DND-41 (cell line): ENCODE data around the gene SREBF2.
"Not testable (repeated sequence)": the region's sequence is repeated elsewhere in the genome, so short reads cannot be mapped to it uniquely, and the experiment has no call there.

ENCODE experiments used
- ATAC-seq: fragments of 200-7000 bp; cut with Tn5 transposase; 3 replicates; pipeline ENCODE4 v1.9.1; 2021; ENCODE audit warnings: low read depth; ENCODE audit not compliant: insufficient read depth
- DNase-seq: peaks from one replicate; pipeline ENCODE4 v3.0.0-alpha.2; 2020
- H2AFZ ChIP-seq: 2 replicates; pipeline ENCODE4 v1.6.0; 2012; ENCODE audit warnings: low read depth, low read length
- H3K27ac ChIP-seq: 2 replicates; pipeline ENCODE4 v1.5.1; 2012; ENCODE audit warnings: low read length, inconsistent platforms
- H3K27me3 ChIP-seq: fragments of 200-600 bp; sonication (generic); 2 replicates; pipeline ENCODE4 v1.6.0; 2012; ENCODE audit warnings: low read length, mild to moderate bottlenecking, inconsistent platforms; ENCODE audit not compliant: insufficient read depth, poor library complexity
- H3K36me3 ChIP-seq: 2 replicates; pipeline ENCODE4 v1.5.1; 2012; ENCODE audit warnings: low read length, inconsistent platforms; ENCODE audit not compliant: insufficient read depth
- H3K4me1 ChIP-seq: 2 replicates; pipeline ENCODE4 v1.5.1; 2012; ENCODE audit warnings: mild to moderate bottlenecking, low read length; ENCODE audit not compliant: insufficient read depth
- H3K4me2 ChIP-seq: 2 replicates; pipeline ENCODE4 v1.6.0; 2012; ENCODE audit warnings: mild to moderate bottlenecking, moderate library complexity, low read length, inconsistent platforms; ENCODE audit not compliant: insufficient read depth
- H3K4me3 ChIP-seq, 2 experiments: fragments of 200-600 bp in 1 of 2; shearing (Covaris generic) in 1 of 2; 2 replicates each; pipeline ENCODE4 v1.5.1; 2012 to 2016; ENCODE audit warnings: inconsistent platforms in 2 of 2, low read length in 2 of 2, mild to moderate bottlenecking in 2 of 2, low read depth in 1 of 2, moderate library complexity in 1 of 2
- H3K79me2 ChIP-seq: 2 replicates; pipeline ENCODE4 v1.6.0; 2012; ENCODE audit warnings: low read length, inconsistent platforms; ENCODE audit not compliant: insufficient read depth
- H3K9ac ChIP-seq: 2 replicates; pipeline ENCODE4 v1.6.0; 2012; ENCODE audit warnings: low read depth, mild to moderate bottlenecking, inconsistent platforms, low read length, moderate library complexity
- H3K9me3 ChIP-seq: 2 replicates; pipeline ENCODE4 v1.5.1; 2012; ENCODE audit warnings: low read length, moderate library complexity, mild to moderate bottlenecking, inconsistent platforms; ENCODE audit not compliant: insufficient read depth, severe bottlenecking
- H4K20me1 ChIP-seq: 2 replicates; pipeline ENCODE4 v1.6.0; 2012; ENCODE audit warnings: low read length; ENCODE audit not compliant: insufficient read depth
- EZH2 ChIP-seq: IDR thresholded peaks from 3 replicates; pipeline ENCODE4 v1.6.1; 2012; ENCODE audit warnings: borderline replicate concordance, low read depth, mild to moderate bottlenecking, moderate library complexity, low read length, inconsistent platforms; ENCODE audit not compliant: severe bottlenecking
- TF ChIP-seq, protein P1 (sequence below): IDR thresholded peaks from 2 replicates; pipeline ENCODE4 v1.5.1; 2012; ENCODE audit warnings: borderline replicate concordance, low read length, moderate library complexity, mild to moderate bottlenecking; ENCODE audit not compliant: poor library complexity, severe bottlenecking; ENCODE audit errors: extremely low read depth

The SREBF2 gene

DNA sequence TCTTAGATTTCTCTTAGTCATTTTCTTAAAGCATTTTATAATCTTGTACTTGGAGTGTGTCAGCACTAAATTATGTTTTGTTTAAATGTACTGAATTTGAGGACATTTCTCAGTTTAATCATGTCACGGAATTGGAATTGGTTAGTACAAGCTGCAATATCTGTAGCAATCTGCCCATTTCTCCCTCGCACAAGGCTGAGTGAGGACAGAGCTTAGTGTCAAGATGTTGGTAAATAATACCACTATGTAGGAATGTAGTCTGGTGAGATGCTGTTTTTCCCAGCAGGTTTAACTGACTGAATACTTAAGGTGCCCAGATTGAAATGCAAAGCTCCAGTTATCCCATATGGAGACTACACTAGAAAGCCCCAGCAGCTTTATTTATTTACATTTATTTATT lies 30.6 kb downstream of the SREBF2 start:
- Histone ChIP-seq H3K36me3 (peaks cover 60% of the 10 kb centered on the region), H3K4me2 (no peak overlapping the region), H3K27me3 (no peaks in the 10 kb centered on the region), H3K27ac (no peak overlapping the region), H3K9me3 (no peaks in the 10 kb centered on the region), H2AFZ (no peak overlapping the region), H3K79me2 (peaks cover 95% of the 10 kb centered on the region), H4K20me1 (peaks cover 81% of the 10 kb centered on the region), H3K4me3 (no peak overlapping the region), H3K4me1 (no peaks in the 10 kb centered on the region), H3K9ac (no peak overlapping the region)
- DNase-seq: no peak
- TF ChIP-seq, protein P1, sequence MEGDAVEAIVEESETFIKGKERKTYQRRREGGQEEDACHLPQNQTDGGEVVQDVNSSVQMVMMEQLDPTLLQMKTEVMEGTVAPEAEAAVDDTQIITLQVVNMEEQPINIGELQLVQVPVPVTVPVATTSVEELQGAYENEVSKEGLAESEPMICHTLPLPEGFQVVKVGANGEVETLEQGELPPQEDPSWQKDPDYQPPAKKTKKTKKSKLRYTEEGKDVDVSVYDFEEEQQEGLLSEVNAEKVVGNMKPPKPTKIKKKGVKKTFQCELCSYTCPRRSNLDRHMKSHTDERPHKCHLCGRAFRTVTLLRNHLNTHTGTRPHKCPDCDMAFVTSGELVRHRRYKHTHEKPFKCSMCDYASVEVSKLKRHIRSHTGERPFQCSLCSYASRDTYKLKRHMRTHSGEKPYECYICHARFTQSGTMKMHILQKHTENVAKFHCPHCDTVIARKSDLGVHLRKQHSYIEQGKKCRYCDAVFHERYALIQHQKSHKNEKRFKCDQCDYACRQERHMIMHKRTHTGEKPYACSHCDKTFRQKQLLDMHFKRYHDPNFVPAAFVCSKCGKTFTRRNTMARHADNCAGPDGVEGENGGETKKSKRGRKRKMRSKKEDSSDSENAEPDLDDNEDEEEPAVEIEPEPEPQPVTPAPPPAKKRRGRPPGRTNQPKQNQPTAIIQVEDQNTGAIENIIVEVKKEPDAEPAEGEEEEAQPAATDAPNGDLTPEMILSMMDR: no peak
- no peak for TF ChIP-seq EZH2
- no peak for ATAC-seq

DNA sequence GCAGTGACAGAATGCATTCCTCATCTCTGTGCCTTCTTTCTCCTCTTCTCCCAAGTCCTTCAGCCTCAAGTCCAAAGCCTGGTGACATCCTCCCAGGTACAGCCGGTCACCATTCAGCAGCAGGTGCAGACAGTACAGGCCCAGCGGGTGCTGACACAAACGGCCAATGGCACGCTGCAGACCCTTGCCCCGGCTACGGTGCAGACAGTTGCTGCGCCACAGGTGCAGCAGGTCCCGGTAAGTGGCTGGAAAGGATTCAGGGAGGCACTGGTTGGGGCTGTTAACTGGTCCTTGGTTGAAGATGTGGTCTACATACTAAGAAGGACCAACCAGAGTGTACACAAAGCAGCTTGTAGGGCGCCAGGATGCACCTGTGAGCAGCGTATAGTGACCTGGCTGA lies 35.7 kb downstream of the SREBF2 start:
- Histone ChIP-seq H3K36me3 (peaks cover 89% of the 10 kb centered on the region), H3K9me3 (no peaks in the 10 kb centered on the region), H4K20me1 (peaks cover 55% of the 10 kb centered on the region), H3K9ac (no peak overlapping the region), H2AFZ (no peak overlapping the region), H3K4me3 (no peak overlapping the region), H3K27ac (no peak overlapping the region), H3K4me2 (no peak overlapping the region), H3K4me1 (no peaks in the 10 kb centered on the region), H3K79me2 (peaks cover 60% of the 10 kb centered on the region), H3K27me3 (no peaks in the 10 kb centered on the region)
- DNase-seq (no peak), ATAC-seq (no peak)
- no peak for TF ChIP-seq EZH2
- TF ChIP-seq, protein P1: no peak

DNA sequence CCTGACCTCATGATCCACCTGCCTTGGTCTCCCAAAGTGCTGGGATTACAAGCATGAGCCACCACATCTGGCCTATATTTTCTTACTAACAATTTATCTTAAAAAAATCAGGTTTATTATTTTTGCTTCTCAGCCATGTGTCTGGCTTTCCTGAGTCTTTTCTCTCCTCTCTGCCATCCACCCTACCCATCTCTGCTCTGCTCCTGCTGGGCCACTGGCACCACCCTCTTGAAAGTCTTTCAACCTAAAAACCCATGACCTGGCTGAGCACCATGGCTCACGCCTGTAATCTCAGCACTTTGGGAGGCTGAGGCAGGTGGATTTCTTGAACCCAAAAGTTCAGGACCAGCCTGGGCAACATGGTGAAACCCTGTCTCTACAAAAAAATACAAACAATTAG lies 37.2 kb downstream of the SREBF2 start:
- H3K4me1 ChIP-seq, H3K27ac ChIP-seq, H2AFZ ChIP-seq, DNase-seq, H3K27me3 ChIP-seq, ATAC-seq, H3K9ac ChIP-seq, H3K4me2 ChIP-seq, H3K9me3 ChIP-seq, H3K4me3 ChIP-seq: not testable (repeated sequence)
- Histone ChIP-seq H3K36me3 (peaks cover 96% of the 10 kb centered on the region), H4K20me1 (peaks cover 49% of the 10 kb centered on the region), H3K79me2 (peaks cover 46% of the 10 kb centered on the region)

DNA sequence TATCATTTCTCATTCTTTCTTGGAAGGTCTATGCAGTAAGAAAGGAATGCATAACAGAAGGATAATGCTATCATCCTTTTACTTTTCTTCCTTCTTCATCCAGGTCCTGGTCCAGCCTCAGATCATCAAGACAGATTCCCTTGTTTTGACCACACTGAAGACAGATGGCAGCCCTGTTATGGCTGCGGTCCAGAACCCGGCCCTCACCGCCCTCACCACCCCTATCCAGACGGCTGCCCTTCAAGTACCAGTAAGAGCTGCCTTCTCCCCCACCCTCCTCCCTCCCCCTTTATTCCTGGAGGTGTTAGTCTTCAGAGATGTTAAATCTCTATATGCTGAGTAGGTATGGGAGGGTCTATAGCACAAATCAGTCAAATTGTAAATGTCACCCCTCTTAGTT lies 37.9 kb downstream of the SREBF2 start:
- peaks cover 41% of the 10 kb centered on the region for H3K79me2 ChIP-seq
- no peaks in the 10 kb centered on the region for H3K9me3 ChIP-seq
- H3K4me3 ChIP-seq: no peak overlapping the region
- no peak overlapping the region for H2AFZ ChIP-seq
- H3K27me3 ChIP-seq: no peaks in the 10 kb centered on the region
- H4K20me1 ChIP-seq: peaks cover 47% of the 10 kb centered on the region
- DNase-seq (no peak), ATAC-seq (no peak)
- TF ChIP-seq, protein P1: no peak
- TF ChIP-seq EZH2: no peak
- H3K27ac ChIP-seq: no peak overlapping the region
- no peak overlapping the region for H3K9ac ChIP-seq
- peaks cover 96% of the 10 kb centered on the region for H3K36me3 ChIP-seq
- H3K4me2 ChIP-seq: no peak overlapping the region
- H3K4me1 ChIP-seq: no peaks in the 10 kb centered on the region
